Caco-2 (cell line): ENCODE measurements around the gene EFTUD2. TPM values are rescaled to one million over a fixed set of nuclear protein-coding genes. Genes with fewer than 3 reads are reported as not detected.

Source experiments
- BruUV-seq: library from RNA; stranded (reverse); fragments of 400-500 nt; replicated peaks from 2 replicates; lab custom pipeline; 2021; lab: Mats Ljungman, UMichigan
- CTCF ChIA-PET: fragments of 300-600 bp; sonication (Branson Sonifier 250); formaldehyde crosslinking; loops from one replicate; lab custom pipeline; 2022; ENCODE audit warnings: antibody characterized with exemption; lab: Charles Lee
- POLR2A ChIA-PET: fragments of 300-600 bp; sonication (Branson Sonifier 250); formaldehyde crosslinking; loops from one replicate; lab custom pipeline; 2022; ENCODE audit warnings: antibody characterized with exemption; lab: Charles Lee
- DNase-seq, 2 experiments: peaks; one replicate each; pipeline versions ENCODE4 v3.0.0 to v3.0.0-alpha.2; 2020 to 2022
- H3K27me3 ChIP-seq: replicated peaks from 2 replicates; pipeline ENCODE4 v1.6.0; 2011; ENCODE audit warnings: low read length; ENCODE audit not compliant: control insufficient read depth, insufficient read depth
- H3K36me3 ChIP-seq: 2 replicates; pipeline ENCODE4 v1.5.1; 2011; ENCODE audit warnings: low read length; ENCODE audit not compliant: control insufficient read depth, insufficient read depth
- H3K4me1 ChIP-seq: fragments of 250-450 bp; sonication (Bioruptor Pico); 2 replicates; pipeline ENCODE4 v1.5.1; 2020; ENCODE audit warnings: mild to moderate bottlenecking
- H3K4me3 ChIP-seq: 2 replicates; pipeline ENCODE4 v1.5.1; 2011; ENCODE audit warnings: low read depth, mild to moderate bottlenecking, control low read depth, low read length
- H3K9me3 ChIP-seq: fragments of 250-450 bp; sonication (Bioruptor Pico); 2 replicates; pipeline ENCODE4 v1.5.1; 2020; ENCODE audit warnings: mild to moderate bottlenecking, moderate library complexity
- H3K27ac Mint-ChIP-seq: one replicate; pipeline ENCODE4 v1.8.0; 2022; ENCODE audit warnings: mixed read lengths; ENCODE audit not compliant: unreplicated experiment
- H3K27me3 Mint-ChIP-seq: one replicate; pipeline ENCODE4 v1.8.0; 2022; ENCODE audit warnings: mixed read lengths; ENCODE audit not compliant: insufficient read depth, unreplicated experiment
- H3K36me3 Mint-ChIP-seq: one replicate; pipeline ENCODE4 v1.8.0; 2022; ENCODE audit warnings: mild to moderate bottlenecking, mixed read lengths; ENCODE audit not compliant: insufficient read depth, unreplicated experiment
- H3K4me1 Mint-ChIP-seq: one replicate; pipeline ENCODE4 v1.8.0; 2022; ENCODE audit warnings: low read depth, mixed read lengths; ENCODE audit not compliant: unreplicated experiment
- H3K4me3 Mint-ChIP-seq: one replicate; pipeline ENCODE4 v1.8.0; 2022; ENCODE audit warnings: mild to moderate bottlenecking, moderate library complexity, mixed read lengths; ENCODE audit not compliant: unreplicated experiment
- H3K9me3 Mint-ChIP-seq: one replicate; pipeline ENCODE4 v1.8.0; 2022; ENCODE audit warnings: mixed read lengths; ENCODE audit not compliant: unreplicated experiment
- CTCF ChIP-seq, 2 experiments: fragments of 200-600 bp in 1 of 2; IDR thresholded peaks; 1 replicate in 1 of 2; 2 replicates in 1 of 2; pipeline versions ENCODE4 v1.5.1 to v1.8.0; 2011 to 2022; ENCODE audit warnings: antibody characterized with exemption in 1 of 2, control low read depth in 1 of 2, inconsistent platforms in 1 of 2, low read depth in 1 of 2, low read length in 1 of 2, mild to moderate bottlenecking in 1 of 2, moderate library complexity in 1 of 2; ENCODE audit not compliant: insufficient read depth in 1 of 2, severe bottlenecking in 1 of 2, unreplicated experiment in 1 of 2
- intact Hi-C: fragments of 100-400 bp; cut with micrococcal nuclease; formaldehyde crosslinking; loops from one replicate; pipeline ENCODE4 v1.10.0; 2022; ENCODE audit not compliant: unreplicated experiment
- total RNA-seq: library from RNA; stranded (reverse); gene quantifications from 2 replicates; pipeline ENCODE4 v1.2.3, GENCODE V29; 2022

EFTUD2 gene
- total RNA-seq, 1 experiment from 2014 or later, result 175 TPM

GRCh38 chr17:44871556-44871955 is 27.7 kb downstream of the EFTUD2 start:
- BruUV-seq, result no TSS peak
- H3K36me3 Mint-ChIP-seq, result peaks cover 72% of the 10 kb centered on the region
- CTCF ChIA-PET, result no interaction called here

GRCh38 chr17:44867841-44868240 is 31.4 kb downstream of the EFTUD2 start:
- Histone ChIP-seq H3K9me3 (no peaks in the 10 kb centered on the region), H3K4me3 (no peak overlapping the region), H3K27me3 (no peaks in the 10 kb centered on the region), H3K4me1 (no peaks in the 10 kb centered on the region), H3K36me3 (peaks cover 4% of the 10 kb centered on the region)
- Mint-ChIP-seq H3K27ac (no peak overlapping the region), H3K4me1 (no peaks in the 10 kb centered on the region), H3K4me3 (no peak overlapping the region), H3K27me3 (no peaks in the 10 kb centered on the region), H3K9me3 (no peaks in the 10 kb centered on the region), H3K36me3 (peaks cover 69% of the 10 kb centered on the region)
- BruUV-seq, result no TSS peak
- TF ChIP-seq CTCF (IDR thresholded peaks at IDR 0.05; ENCODE audit: insufficient read depth in 1 of 2, low read depth in 1 of 2, low read length in 1 of 2, severe bottlenecking in 1 of 2, unreplicated experiment in 1 of 2), result no peak
- ChIA-PET POLR2A (no interaction called here), CTCF (interaction anchor here (0.7 to 4.1 kb wide), 5 partner anchors 14 to 97 kb away, joined by 3 to 23 read pairs (median 3); partner anchors contain the start of gene EFTUD2)
- intact Hi-C loops, result loop anchor here (5.0 kb wide), 1 partner anchor 336 kb away; no protein-coding TSS in a partner anchor
- DNase-seq, result no peak

More at GRCh38 chr17:44871556-44871955, 27.7 kb downstream of the EFTUD2 start:
- H3K4me1 Mint-ChIP-seq, result no peaks in the 10 kb centered on the region
- no peaks in the 10 kb centered on the region for H3K9me3 Mint-ChIP-seq
- TF ChIP-seq CTCF (IDR thresholded peaks at IDR 0.05; ENCODE audit: insufficient read depth in 1 of 2, low read depth in 1 of 2, low read length in 1 of 2, severe bottlenecking in 1 of 2, unreplicated experiment in 1 of 2), result no peak
- H3K9me3 ChIP-seq, result no peaks in the 10 kb centered on the region
- POLR2A ChIA-PET, result no interaction called here
- H3K4me3 Mint-ChIP-seq, result no peak overlapping the region
- H3K4me3 ChIP-seq, result no peak overlapping the region
- no peak overlapping the region for H3K27ac Mint-ChIP-seq
- no peaks in the 10 kb centered on the region for H3K27me3 Mint-ChIP-seq
- intact Hi-C loops, result no loop called here
- no peaks in the 10 kb centered on the region for H3K27me3 ChIP-seq
- DNase-seq, result no peak
- peaks cover 1% of the 10 kb centered on the region for H3K36me3 ChIP-seq
- H3K4me1 ChIP-seq, result no peaks in the 10 kb centered on the region

GRCh38 chr17:44865931-44866330 is 33.3 kb downstream of the EFTUD2 start:
- peaks cover 3% of the 10 kb centered on the region; the same call in 1 of the 2 replicates for H3K36me3 ChIP-seq
- H3K4me1 ChIP-seq, result no peaks in the 10 kb centered on the region
- no peak for DNase-seq
- no peaks in the 10 kb centered on the region for H3K9me3 Mint-ChIP-seq
- ChIA-PET POLR2A (no interaction called here), CTCF (interaction anchor here (4.1 kb wide), 1 partner anchor 87 kb away, joined by 23 read pairs; no protein-coding TSS in a partner anchor)
- no peaks in the 10 kb centered on the region for H3K9me3 ChIP-seq
- no peak overlapping the region for H3K4me3 Mint-ChIP-seq
- H3K27me3 ChIP-seq, result no peaks in the 10 kb centered on the region
- no peak overlapping the region for H3K4me3 ChIP-seq
- no peak overlapping the region for H3K27ac Mint-ChIP-seq
- no peak for TF ChIP-seq CTCF (IDR thresholded peaks at IDR 0.05; ENCODE audit: insufficient read depth in 1 of 2, low read depth in 1 of 2, low read length in 1 of 2, severe bottlenecking in 1 of 2, unreplicated experiment in 1 of 2)
- H3K27me3 Mint-ChIP-seq, result no peaks in the 10 kb centered on the region
- no peaks in the 10 kb centered on the region for H3K4me1 Mint-ChIP-seq
- H3K36me3 Mint-ChIP-seq, result peaks cover 67% of the 10 kb centered on the region
- intact Hi-C loops, result loop anchor here (1.0 to 5.0 kb wide), 3 partner anchors 87 to 334 kb away; no protein-coding TSS in a partner anchor
- BruUV-seq, result no TSS peak
